ENCODE data around the gene VAT1. TPM values are rescaled to one million over a fixed set of nuclear protein-coding genes. Genes with fewer than 3 reads are reported as not detected.

VAT1 gene
- total RNA-seq (ENCODE audit: low replicate concordance), result 435 and 461 TPM in 2 replicates

GRCh38 chr17:43021741-43022512, at the start of gene VAT1:
Gene VAT1, minus strand, starts transcription at chr17:43022385. Its CDS starts 63 bp downstream, at chr17:43022322.
- peak; percentile 73 for DNase-seq (ENCODE audit: low read depth)
- H3K4me3 ChIP-seq (ENCODE audit: low read depth, low read length), result peak within 1 kb of the TSS; percentile 99
- TF ChIP-seq, protein P1, sequence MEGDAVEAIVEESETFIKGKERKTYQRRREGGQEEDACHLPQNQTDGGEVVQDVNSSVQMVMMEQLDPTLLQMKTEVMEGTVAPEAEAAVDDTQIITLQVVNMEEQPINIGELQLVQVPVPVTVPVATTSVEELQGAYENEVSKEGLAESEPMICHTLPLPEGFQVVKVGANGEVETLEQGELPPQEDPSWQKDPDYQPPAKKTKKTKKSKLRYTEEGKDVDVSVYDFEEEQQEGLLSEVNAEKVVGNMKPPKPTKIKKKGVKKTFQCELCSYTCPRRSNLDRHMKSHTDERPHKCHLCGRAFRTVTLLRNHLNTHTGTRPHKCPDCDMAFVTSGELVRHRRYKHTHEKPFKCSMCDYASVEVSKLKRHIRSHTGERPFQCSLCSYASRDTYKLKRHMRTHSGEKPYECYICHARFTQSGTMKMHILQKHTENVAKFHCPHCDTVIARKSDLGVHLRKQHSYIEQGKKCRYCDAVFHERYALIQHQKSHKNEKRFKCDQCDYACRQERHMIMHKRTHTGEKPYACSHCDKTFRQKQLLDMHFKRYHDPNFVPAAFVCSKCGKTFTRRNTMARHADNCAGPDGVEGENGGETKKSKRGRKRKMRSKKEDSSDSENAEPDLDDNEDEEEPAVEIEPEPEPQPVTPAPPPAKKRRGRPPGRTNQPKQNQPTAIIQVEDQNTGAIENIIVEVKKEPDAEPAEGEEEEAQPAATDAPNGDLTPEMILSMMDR (IDR thresholded peaks at IDR 0.05; ENCODE audit: insufficient read depth, low read length), result no peak

- no peak overlapping the region for H3K4me3 ChIP-seq (ENCODE audit: low read depth, low read length)
- DNase-seq (ENCODE audit: low read depth), result no peak
- TF ChIP-seq, protein P1 (IDR thresholded peaks at IDR 0.05; ENCODE audit: insufficient read depth, low read length), result no peak
Observed at GRCh38 chr17:43070872-43071271, 48.7 kb upstream of the VAT1 start.

DNA sequence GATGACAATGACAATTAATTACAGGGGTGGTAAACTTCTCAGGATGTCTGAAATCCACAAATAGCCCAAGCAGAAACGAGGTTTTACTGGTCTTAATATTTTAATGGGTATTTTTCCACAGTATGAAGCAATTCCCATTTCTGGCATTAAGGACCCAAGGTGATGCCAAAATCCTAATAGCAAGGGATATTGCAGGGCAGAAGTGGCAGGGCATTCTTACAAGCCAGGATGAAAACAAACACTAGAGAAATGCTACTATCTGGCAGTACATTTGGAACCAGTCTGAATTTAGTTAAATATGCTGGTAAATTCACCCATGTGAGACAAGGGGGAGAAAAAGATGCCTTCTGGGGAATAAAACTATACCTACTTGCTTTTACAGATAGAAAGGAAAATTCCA, 48.1 kb upstream of the VAT1 start:
- no peak overlapping the region for H3K4me3 ChIP-seq (ENCODE audit: low read depth, low read length)
- TF ChIP-seq, protein P1 (IDR thresholded peaks at IDR 0.05; ENCODE audit: insufficient read depth, low read length), result no peak
- DNase-seq (ENCODE audit: low read depth), result no peak

GRCh38 chr17:43069368-43069898, 47.2 kb upstream of the VAT1 start:
- H3K4me3 ChIP-seq (ENCODE audit: low read depth, low read length), result no peak overlapping the region
- DNase-seq (ENCODE audit: low read depth), result no peak
- TF ChIP-seq, protein P1 (IDR thresholded peaks at IDR 0.05; ENCODE audit: insufficient read depth, low read length), result no peak

GRCh38 chr17:43068570-43069367, 46.6 kb upstream of the VAT1 start:
- no peak for DNase-seq (ENCODE audit: low read depth)
- H3K4me3 ChIP-seq (ENCODE audit: low read depth, low read length), result no peak overlapping the region
- TF ChIP-seq, protein P1 (IDR thresholded peaks at IDR 0.05; ENCODE audit: insufficient read depth, low read length), result no peak

DNA sequence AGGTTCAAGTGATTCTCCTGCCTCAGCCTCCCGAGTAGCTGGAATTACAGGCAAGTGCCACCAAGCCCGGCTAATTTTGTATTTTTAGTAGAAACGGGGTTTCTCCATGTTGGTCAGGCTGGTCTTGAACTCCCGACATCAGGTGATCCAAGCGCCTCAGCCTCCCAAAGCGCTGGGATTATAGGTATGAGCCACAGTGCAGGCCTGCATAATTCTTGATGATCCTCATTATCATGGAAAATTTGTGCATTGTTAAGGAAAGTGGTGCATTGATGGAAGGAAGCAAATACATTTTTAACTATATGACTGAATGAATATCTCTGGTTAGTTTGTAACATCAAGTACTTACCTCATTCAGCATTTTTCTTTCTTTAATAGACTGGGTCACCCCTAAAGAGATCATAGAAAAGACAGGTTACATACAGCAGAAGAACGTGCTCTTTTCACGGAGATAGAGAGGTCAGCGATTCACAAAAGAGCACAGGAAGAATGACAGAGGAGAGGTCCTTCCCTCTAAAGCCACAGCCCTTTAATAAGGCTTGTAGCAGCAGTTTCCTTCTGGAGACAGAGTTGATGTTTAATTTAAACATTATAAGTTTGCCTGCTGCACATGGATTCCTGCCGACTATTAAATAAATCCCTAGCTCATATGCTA, 40.9 kb upstream of the VAT1 start:
- TF ChIP-seq, protein P1 (IDR thresholded peaks at IDR 0.05; ENCODE audit: insufficient read depth, low read length), result no peak
- H3K4me3 ChIP-seq (ENCODE audit: low read depth, low read length), result no peak overlapping the region
- no peak for DNase-seq (ENCODE audit: low read depth)

Data from fibroblast of the aortic adventitia (primary cell).